Mammary epithelial cell (primary cell): Measurements from ENCODE around the gene RGS10.

Source experiments
- EZH2 ChIP-seq: IDR thresholded peaks from 2 replicates; pipeline ENCODE4 v1.6.1; 2012; ENCODE audit warnings: low read length, inconsistent platforms, borderline replicate concordance
- TF ChIP-seq, protein P1 (sequence below), 2 donors: IDR thresholded peaks in 1 of 2; conservative IDR thresholded peaks in 1 of 2; 2 replicates each; pipeline ENCODE4 v1.5.1; 2011 to 2012; ENCODE audit warnings: inconsistent platforms in 2 of 2, low read length in 2 of 2, mild to moderate bottlenecking in 2 of 2, control low read depth in 1 of 2, low read depth in 1 of 2; ENCODE audit not compliant: insufficient read depth in 1 of 2; ENCODE audit errors: extremely low read depth in 1 of 2

DNA sequence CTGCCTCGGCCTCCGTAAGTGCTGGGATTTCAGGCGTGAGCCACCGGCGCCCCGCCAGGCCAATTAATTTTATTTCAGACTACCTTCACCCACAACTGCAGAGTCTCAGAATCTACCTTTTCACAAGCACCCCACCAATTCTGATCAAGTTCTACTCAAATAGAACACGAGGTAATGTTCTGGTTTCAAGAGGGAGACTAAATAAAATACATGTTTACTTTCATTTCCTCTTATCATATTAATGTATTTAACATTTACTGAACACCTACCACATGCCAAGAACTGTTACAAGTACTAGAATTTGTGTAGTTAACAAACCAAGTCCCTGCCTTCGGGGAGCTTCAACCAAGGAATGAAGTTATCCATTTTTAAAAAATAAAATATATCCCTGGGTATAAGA, 25.5 kb upstream of the RGS10 start:
- TF ChIP-seq, protein P1, sequence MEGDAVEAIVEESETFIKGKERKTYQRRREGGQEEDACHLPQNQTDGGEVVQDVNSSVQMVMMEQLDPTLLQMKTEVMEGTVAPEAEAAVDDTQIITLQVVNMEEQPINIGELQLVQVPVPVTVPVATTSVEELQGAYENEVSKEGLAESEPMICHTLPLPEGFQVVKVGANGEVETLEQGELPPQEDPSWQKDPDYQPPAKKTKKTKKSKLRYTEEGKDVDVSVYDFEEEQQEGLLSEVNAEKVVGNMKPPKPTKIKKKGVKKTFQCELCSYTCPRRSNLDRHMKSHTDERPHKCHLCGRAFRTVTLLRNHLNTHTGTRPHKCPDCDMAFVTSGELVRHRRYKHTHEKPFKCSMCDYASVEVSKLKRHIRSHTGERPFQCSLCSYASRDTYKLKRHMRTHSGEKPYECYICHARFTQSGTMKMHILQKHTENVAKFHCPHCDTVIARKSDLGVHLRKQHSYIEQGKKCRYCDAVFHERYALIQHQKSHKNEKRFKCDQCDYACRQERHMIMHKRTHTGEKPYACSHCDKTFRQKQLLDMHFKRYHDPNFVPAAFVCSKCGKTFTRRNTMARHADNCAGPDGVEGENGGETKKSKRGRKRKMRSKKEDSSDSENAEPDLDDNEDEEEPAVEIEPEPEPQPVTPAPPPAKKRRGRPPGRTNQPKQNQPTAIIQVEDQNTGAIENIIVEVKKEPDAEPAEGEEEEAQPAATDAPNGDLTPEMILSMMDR (conservative IDR thresholded peaks at IDR 0.05 in 1 of 2, IDR thresholded peaks at IDR 0.05 in 1 of 2; ENCODE audit: extremely low read depth in 1 of 2, insufficient read depth in 1 of 2, low read depth in 1 of 2, low read length in 2 of 2): no peak
- TF ChIP-seq EZH2: no peak
